Measurements from ENCODE around the gene GOLGA8J.
"Not testable (repeated sequence)": the region's sequence is repeated elsewhere in the genome, so short reads cannot be mapped to it uniquely, and the experiment has no call there.

The GOLGA8J gene

GRCh38 chr15:30072630-30073029, 10.1 kb upstream of the GOLGA8J start:
- Histone ChIP-seq H3K9me3 (ENCODE audit: control insufficient read depth, low read length) (no peaks in the 10 kb centered on the region), H3K4me3 (ENCODE audit: insufficient read depth, low read depth, low read length) (no peak overlapping the region), H3K27me3 (ENCODE audit: control insufficient read depth, insufficient read depth, low read length, poor library complexity, severe bottlenecking) (no peaks in the 10 kb centered on the region), H3K36me3 (ENCODE audit: control insufficient read depth, insufficient read depth, low read length) (no peaks in the 10 kb centered on the region), H3K27ac (ENCODE audit: insufficient read depth, low read depth, low read length, poor library complexity, severe bottlenecking) (no peak overlapping the region), H3K4me1 (ENCODE audit: control insufficient read depth, insufficient read depth, low read length) (no peaks in the 10 kb centered on the region)
- WGBS, 2 experiments = 84 to 87% methylated on average over 7 of the region's 7 CpGs

GRCh38 chr15:30073915-30074314, 8.8 kb upstream of the GOLGA8J start:
- no peak overlapping the region for H3K27ac ChIP-seq (ENCODE audit: insufficient read depth, low read depth, low read length, poor library complexity, severe bottlenecking)
- H3K4me3 ChIP-seq (ENCODE audit: insufficient read depth, low read depth, low read length) = no peak overlapping the region
- H3K4me1 ChIP-seq (ENCODE audit: control insufficient read depth, insufficient read depth, low read length) = no peaks in the 10 kb centered on the region
- no peaks in the 10 kb centered on the region for H3K36me3 ChIP-seq (ENCODE audit: control insufficient read depth, insufficient read depth, low read length)
- 92% methylated on average over 4 of the region's 4 CpGs for WGBS, 2 experiments
- no peaks in the 10 kb centered on the region for H3K27me3 ChIP-seq (ENCODE audit: control insufficient read depth, insufficient read depth, low read length, poor library complexity, severe bottlenecking)
- H3K9me3 ChIP-seq (ENCODE audit: control insufficient read depth, low read length) = no peaks in the 10 kb centered on the region

GRCh38 chr15:30080816-30081215, 1.9 kb upstream of the GOLGA8J start:
- not testable (repeated sequence) for H3K27me3 ChIP-seq (ENCODE audit: control insufficient read depth, insufficient read depth, low read length, poor library complexity, severe bottlenecking); H3K36me3 ChIP-seq (ENCODE audit: control insufficient read depth, insufficient read depth, low read length); H3K4me3 ChIP-seq (ENCODE audit: insufficient read depth, low read depth, low read length); H3K27ac ChIP-seq (ENCODE audit: insufficient read depth, low read depth, low read length, poor library complexity, severe bottlenecking); H3K4me1 ChIP-seq (ENCODE audit: control insufficient read depth, insufficient read depth, low read length); H3K9me3 ChIP-seq (ENCODE audit: control insufficient read depth, low read length)
- 91 to 96% methylated on average over 3 to 5 of the region's 5 CpGs for WGBS, 2 experiments

- not testable (repeated sequence) for H3K4me3 ChIP-seq (ENCODE audit: insufficient read depth, low read depth, low read length)
- WGBS, 2 experiments = no CpG with 5 or more reads among the region's 8 CpGs
These were observed 15.1 kb downstream of the GOLGA8J start for GRCh38 chr15:30097827-30098226.

GRCh38 chr15:30102890-30103289, 20.1 kb downstream of the GOLGA8J start:
- not testable (repeated sequence) for H3K9me3 ChIP-seq (ENCODE audit: control insufficient read depth, low read length)

More at GRCh38 chr15:30097827-30098226, 15.1 kb downstream of the GOLGA8J start:
- not testable (repeated sequence) for H3K27me3 ChIP-seq (ENCODE audit: control insufficient read depth, insufficient read depth, low read length, poor library complexity, severe bottlenecking); H3K9me3 ChIP-seq (ENCODE audit: control insufficient read depth, low read length); H3K27ac ChIP-seq (ENCODE audit: insufficient read depth, low read depth, low read length, poor library complexity, severe bottlenecking); H3K36me3 ChIP-seq (ENCODE audit: control insufficient read depth, insufficient read depth, low read length); H3K4me1 ChIP-seq (ENCODE audit: control insufficient read depth, insufficient read depth, low read length)

GRCh38 chr15:30103941-30104507, 21.3 kb downstream of the GOLGA8J start:
- peak overlapping the region; percentile 13 for H3K4me3 ChIP-seq (ENCODE audit: insufficient read depth, low read depth, low read length)
- not testable (repeated sequence) for H3K4me1 ChIP-seq (ENCODE audit: control insufficient read depth, insufficient read depth, low read length); H3K27me3 ChIP-seq (ENCODE audit: control insufficient read depth, insufficient read depth, low read length, poor library complexity, severe bottlenecking); H3K27ac ChIP-seq (ENCODE audit: insufficient read depth, low read depth, low read length, poor library complexity, severe bottlenecking); H3K9me3 ChIP-seq (ENCODE audit: control insufficient read depth, low read length); H3K36me3 ChIP-seq (ENCODE audit: control insufficient read depth, insufficient read depth, low read length)
- 6 to 16% methylated on average over 4 to 13 of the region's 42 CpGs for WGBS, 2 experiments

More at GRCh38 chr15:30102890-30103289, 20.1 kb downstream of the GOLGA8J start:
- H3K27ac ChIP-seq (ENCODE audit: insufficient read depth, low read depth, low read length, poor library complexity, severe bottlenecking); H3K27me3 ChIP-seq (ENCODE audit: control insufficient read depth, insufficient read depth, low read length, poor library complexity, severe bottlenecking); H3K36me3 ChIP-seq (ENCODE audit: control insufficient read depth, insufficient read depth, low read length); H3K4me1 ChIP-seq (ENCODE audit: control insufficient read depth, insufficient read depth, low read length); H3K4me3 ChIP-seq (ENCODE audit: insufficient read depth, low read depth, low read length): not testable (repeated sequence)
- no CpG with 5 or more reads among the region's 12 CpGs for WGBS, 2 experiments

- not testable (repeated sequence) for H3K4me1 ChIP-seq (ENCODE audit: control insufficient read depth, insufficient read depth, low read length); H3K27ac ChIP-seq (ENCODE audit: insufficient read depth, low read depth, low read length, poor library complexity, severe bottlenecking); H3K9me3 ChIP-seq (ENCODE audit: control insufficient read depth, low read length); H3K36me3 ChIP-seq (ENCODE audit: control insufficient read depth, insufficient read depth, low read length); H3K4me3 ChIP-seq (ENCODE audit: insufficient read depth, low read depth, low read length); H3K27me3 ChIP-seq (ENCODE audit: control insufficient read depth, insufficient read depth, low read length, poor library complexity, severe bottlenecking)
- WGBS, 2 experiments = no CpG with 5 or more reads among the region's 4 CpGs
These were observed 27.8 kb downstream of the GOLGA8J start for GRCh38 chr15:30110591-30110990.

GRCh38 chr15:30130066-30130465, 47.3 kb downstream of the GOLGA8J start:
- WGBS, 2 experiments = 33 to 63% methylated on average over 1 of the region's 2 CpGs
- not testable (repeated sequence) for H3K36me3 ChIP-seq (ENCODE audit: control insufficient read depth, insufficient read depth, low read length); H3K27ac ChIP-seq (ENCODE audit: insufficient read depth, low read depth, low read length, poor library complexity, severe bottlenecking); H3K4me3 ChIP-seq (ENCODE audit: insufficient read depth, low read depth, low read length); H3K27me3 ChIP-seq (ENCODE audit: control insufficient read depth, insufficient read depth, low read length, poor library complexity, severe bottlenecking); H3K9me3 ChIP-seq (ENCODE audit: control insufficient read depth, low read length); H3K4me1 ChIP-seq (ENCODE audit: control insufficient read depth, insufficient read depth, low read length)

- H3K36me3 ChIP-seq (ENCODE audit: control insufficient read depth, insufficient read depth, low read length); H3K27ac ChIP-seq (ENCODE audit: insufficient read depth, low read depth, low read length, poor library complexity, severe bottlenecking); H3K27me3 ChIP-seq (ENCODE audit: control insufficient read depth, insufficient read depth, low read length, poor library complexity, severe bottlenecking); H3K9me3 ChIP-seq (ENCODE audit: control insufficient read depth, low read length); H3K4me1 ChIP-seq (ENCODE audit: control insufficient read depth, insufficient read depth, low read length); H3K4me3 ChIP-seq (ENCODE audit: insufficient read depth, low read depth, low read length): not testable (repeated sequence)
- WGBS, 2 experiments = no CpG with 5 or more reads among the region's 7 CpGs
These were observed 52.0 kb downstream of the GOLGA8J start, which contains the start of gene GOLGA8T for GRCh38 chr15:30134751-30135150. GOLGA8T (plus strand) TSS chr15:30135051; CDS start chr15:30135149, 98 bp downstream.

Data from ectodermal cell (in vitro differentiated cells).